ENCODE measurements around the gene METTL27. TPM values are rescaled to one million over a fixed set of nuclear protein-coding genes. Genes with fewer than 3 reads are reported as not detected.
A peak's percentile ranks its signal among the peaks of the same experiment; 100 is the strongest.
"Not testable (repeated sequence)": the region's sequence is repeated elsewhere in the genome, so short reads cannot be mapped to it uniquely, and the experiment has no call there.

METTL27 gene, protein sequence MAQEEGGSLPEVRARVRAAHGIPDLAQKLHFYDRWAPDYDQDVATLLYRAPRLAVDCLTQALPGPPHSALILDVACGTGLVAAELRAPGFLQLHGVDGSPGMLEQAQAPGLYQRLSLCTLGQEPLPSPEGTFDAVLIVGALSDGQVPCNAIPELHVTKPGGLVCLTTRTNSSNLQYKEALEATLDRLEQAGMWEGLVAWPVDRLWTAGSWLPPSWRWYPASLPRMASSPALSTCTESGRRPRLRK
- 1 to 10 TPM in 1 of 2 donors, under 1 TPM in 1; 0.45 to 1.1 TPM for polyA plus RNA-seq

DNA sequence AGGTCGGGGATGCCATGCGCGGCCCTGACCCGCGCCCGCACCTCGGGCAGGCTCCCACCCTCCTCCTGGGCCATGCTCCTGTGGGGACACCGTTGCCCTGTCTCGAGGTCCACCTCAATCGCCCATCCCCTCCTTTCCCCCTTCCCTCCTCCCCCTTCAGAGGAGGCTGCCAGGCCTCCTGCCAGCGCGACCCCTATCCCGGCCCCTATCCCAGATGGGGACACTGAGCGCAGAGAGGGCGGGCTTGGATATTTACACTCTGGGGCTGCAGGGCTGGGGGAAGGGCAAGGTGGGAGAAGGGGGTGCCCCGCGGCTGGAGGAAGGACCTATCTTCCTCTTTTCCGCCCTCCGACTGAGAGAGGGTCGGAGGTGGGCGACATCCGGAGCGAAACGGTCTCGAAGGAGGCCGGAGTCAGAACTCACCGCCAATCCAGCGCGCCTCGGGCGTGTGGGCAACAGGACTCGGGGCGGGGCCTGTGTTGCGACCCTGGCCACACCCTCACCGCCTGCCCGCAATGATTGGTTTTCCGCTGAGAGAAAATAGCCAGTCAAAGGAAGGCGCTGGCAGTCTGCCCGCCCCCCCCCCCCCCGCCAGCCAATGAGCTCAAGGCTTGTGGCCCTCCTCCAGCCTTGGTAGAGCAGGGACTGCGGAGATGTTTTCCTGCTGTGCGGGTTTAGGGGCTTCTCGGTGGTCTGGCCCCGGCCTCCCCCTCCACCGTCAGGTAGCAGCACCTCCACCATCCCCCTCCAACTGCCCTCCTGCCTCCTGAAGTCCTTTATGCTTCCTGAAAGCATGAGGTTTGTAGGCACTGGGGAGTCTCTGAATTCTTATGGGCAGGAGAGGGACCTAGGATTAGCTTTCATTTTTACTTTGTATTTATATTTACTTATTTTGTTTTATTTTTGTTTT, at the start of gene METTL27:
Gene METTL27, minus strand, starts transcription at position 450 of the 910 bp plus-strand sequence. Its CDS starts 376 bp downstream, at position 74.
- peak within 1 kb of the TSS; percentile 46 to 68 for H3K4me3 ChIP-seq (ENCODE audit: low read depth in 1 of 2, low read length in 2 of 2)
- no peaks in the 10 kb centered on the region for H3K36me3 ChIP-seq (ENCODE audit: control insufficient read depth in 2 of 2, insufficient read depth in 2 of 2, low read length in 1 of 2)
- no peaks in the 10 kb centered on the region for H3K9me3 ChIP-seq (ENCODE audit: control insufficient read depth in 2 of 2, insufficient read depth in 1 of 2, low read depth in 1 of 2, low read length in 1 of 2)
- H3K27me3 ChIP-seq (ENCODE audit: control insufficient read depth in 1 of 2, insufficient read depth in 2 of 2, low read length in 2 of 2) = no peaks in the 10 kb centered on the region
- peak within 1 kb of the TSS; percentile 73 for H3K27ac ChIP-seq (ENCODE audit: low read depth in 2 of 2, low read length in 1 of 2)
- peaks cover 0 to 13% of the 10 kb centered on the region in 2 donors for H3K4me1 ChIP-seq (ENCODE audit: control insufficient read depth in 2 of 2, insufficient read depth in 2 of 2, low read length in 1 of 2)
- 2 to 4% methylated on average over 30 to 44 of the region's 45 CpGs for WGBS, 2 donors

DNA sequence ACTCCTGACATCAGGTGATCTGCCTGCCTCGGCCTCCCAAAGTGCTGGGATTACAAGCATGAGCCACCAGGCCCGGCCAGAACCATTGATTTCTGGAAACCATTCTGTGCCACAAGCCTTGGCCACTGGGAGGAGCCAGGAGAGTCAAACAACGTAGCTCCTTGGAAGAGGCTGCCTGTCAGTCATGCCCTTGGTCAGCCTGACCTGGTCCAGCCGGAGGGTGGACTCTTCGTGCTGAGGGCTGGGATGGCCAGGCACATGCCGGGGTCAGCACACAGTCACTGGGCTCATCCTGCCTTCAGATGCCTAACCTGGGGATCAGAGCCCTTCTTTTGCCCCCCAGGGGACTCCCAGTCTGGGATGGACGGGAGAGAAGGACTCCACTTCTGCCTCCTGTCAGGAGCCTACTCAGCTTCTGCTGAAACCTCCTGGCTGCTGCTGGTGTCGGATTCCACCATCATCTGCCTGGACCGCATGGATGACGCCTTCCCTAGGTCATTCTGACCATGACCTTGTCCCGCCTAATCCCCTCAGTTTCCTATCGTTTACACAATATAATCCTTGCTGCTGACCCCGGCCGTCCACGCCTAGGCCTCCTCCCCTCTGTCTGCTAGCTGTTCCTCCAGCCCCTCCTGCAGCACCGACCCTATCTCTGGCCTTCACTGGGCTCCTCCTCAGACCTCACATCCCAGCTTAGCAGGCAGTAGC, 49.0 kb upstream of the METTL27 start:
- Histone ChIP-seq H3K27ac (ENCODE audit: low read depth in 2 of 2, low read length in 1 of 2) (peak overlapping the region in 1 of 2 donors; percentile 42), H3K36me3 (ENCODE audit: control insufficient read depth in 2 of 2, insufficient read depth in 2 of 2, low read length in 1 of 2) (no peaks in the 10 kb centered on the region), H3K27me3 (ENCODE audit: control insufficient read depth in 1 of 2, insufficient read depth in 2 of 2, low read length in 2 of 2) (no peaks in the 10 kb centered on the region), H3K9me3 (ENCODE audit: control insufficient read depth in 2 of 2, insufficient read depth in 1 of 2, low read depth in 1 of 2, low read length in 1 of 2) (no peaks in the 10 kb centered on the region), H3K4me3 (ENCODE audit: low read depth in 1 of 2, low read length in 2 of 2) (no peak overlapping the region), H3K4me1 (ENCODE audit: control insufficient read depth in 2 of 2, insufficient read depth in 2 of 2, low read length in 1 of 2) (peaks cover 12 to 18% of the 10 kb centered on the region in 2 donors)
- 77 to 78% methylated on average over 16 of the region's 16 CpGs for WGBS, 2 donors

DNA sequence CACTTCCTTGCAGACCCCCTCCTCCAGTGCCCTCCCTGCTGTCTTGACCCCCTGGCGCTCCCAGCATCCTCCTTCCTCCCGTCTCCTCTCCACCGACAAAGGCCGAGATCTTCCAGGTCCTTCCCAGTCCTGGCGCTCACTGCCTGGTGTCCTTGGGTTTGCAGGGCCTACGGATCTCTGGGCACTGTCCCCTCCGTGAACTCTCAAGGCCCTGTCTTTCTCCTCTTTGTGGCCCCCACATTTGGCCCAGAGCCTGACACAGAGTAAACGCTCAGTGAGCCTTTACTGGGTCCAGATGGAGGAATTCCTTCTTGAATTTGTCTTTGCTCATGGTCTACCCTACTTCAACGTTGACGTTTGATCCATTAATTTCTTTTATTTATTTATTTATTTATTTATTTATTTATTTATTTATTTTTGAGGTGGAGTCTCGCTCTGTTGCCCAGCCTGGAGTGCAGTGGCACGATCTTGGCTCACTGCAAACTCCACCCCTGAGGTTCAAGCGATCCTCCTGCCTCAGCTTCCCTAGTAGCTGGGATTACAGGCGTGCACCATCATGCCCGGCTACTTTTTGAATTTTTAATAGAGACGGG, 48.3 kb upstream of the METTL27 start:
- peaks cover 12 to 20% of the 10 kb centered on the region in 2 donors for H3K4me1 ChIP-seq (ENCODE audit: control insufficient read depth in 2 of 2, insufficient read depth in 2 of 2, low read length in 1 of 2)
- no peaks in the 10 kb centered on the region for H3K36me3 ChIP-seq (ENCODE audit: control insufficient read depth in 2 of 2, insufficient read depth in 2 of 2, low read length in 1 of 2)
- H3K4me3 ChIP-seq (ENCODE audit: low read depth in 1 of 2, low read length in 2 of 2) = no peak overlapping the region
- no peak overlapping the region for H3K27ac ChIP-seq (ENCODE audit: low read depth in 2 of 2, low read length in 1 of 2)
- no peaks in the 10 kb centered on the region for H3K9me3 ChIP-seq (ENCODE audit: control insufficient read depth in 2 of 2, insufficient read depth in 1 of 2, low read depth in 1 of 2, low read length in 1 of 2)
- no peaks in the 10 kb centered on the region for H3K27me3 ChIP-seq (ENCODE audit: control insufficient read depth in 1 of 2, insufficient read depth in 2 of 2, low read length in 2 of 2)
- WGBS, 2 donors = 89 to 91% methylated on average over 16 of the region's 16 CpGs

DNA sequence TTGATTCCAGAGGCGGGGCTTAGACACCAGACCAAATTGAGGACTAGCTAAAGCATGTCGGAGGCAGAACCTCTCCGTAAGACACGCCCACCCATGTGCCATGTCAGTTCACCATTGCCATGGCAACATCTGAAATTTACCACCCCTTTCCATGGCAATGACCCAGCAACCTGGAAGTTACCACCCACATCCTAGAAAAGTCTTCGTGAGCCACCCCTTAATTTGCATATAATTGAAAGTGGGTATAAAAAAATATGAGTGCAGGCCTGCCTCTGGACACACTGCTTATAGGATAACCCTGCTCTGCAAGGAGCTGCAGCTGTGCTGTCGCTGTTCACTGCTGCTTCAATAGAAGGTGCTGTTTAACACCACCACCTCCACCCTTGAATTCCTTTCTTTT, 46.6 kb upstream of the METTL27 start:
- H3K27me3 ChIP-seq (ENCODE audit: control insufficient read depth in 1 of 2, insufficient read depth in 2 of 2, low read length in 2 of 2) = no peaks in the 10 kb centered on the region
- H3K4me3 ChIP-seq (ENCODE audit: low read depth in 1 of 2, low read length in 2 of 2) = no peak overlapping the region
- H3K4me1 ChIP-seq (ENCODE audit: control insufficient read depth in 2 of 2, insufficient read depth in 2 of 2, low read length in 1 of 2) = peaks cover 12 to 20% of the 10 kb centered on the region in 2 donors
- H3K9me3 ChIP-seq (ENCODE audit: control insufficient read depth in 2 of 2, insufficient read depth in 1 of 2, low read depth in 1 of 2, low read length in 1 of 2) = no peaks in the 10 kb centered on the region
- no peaks in the 10 kb centered on the region for H3K36me3 ChIP-seq (ENCODE audit: control insufficient read depth in 2 of 2, insufficient read depth in 2 of 2, low read length in 1 of 2)
- H3K27ac ChIP-seq (ENCODE audit: low read depth in 2 of 2, low read length in 1 of 2) = no peak overlapping the region
- WGBS, 2 donors = 84 to 88% methylated on average over 6 of the region's 6 CpGs

DNA sequence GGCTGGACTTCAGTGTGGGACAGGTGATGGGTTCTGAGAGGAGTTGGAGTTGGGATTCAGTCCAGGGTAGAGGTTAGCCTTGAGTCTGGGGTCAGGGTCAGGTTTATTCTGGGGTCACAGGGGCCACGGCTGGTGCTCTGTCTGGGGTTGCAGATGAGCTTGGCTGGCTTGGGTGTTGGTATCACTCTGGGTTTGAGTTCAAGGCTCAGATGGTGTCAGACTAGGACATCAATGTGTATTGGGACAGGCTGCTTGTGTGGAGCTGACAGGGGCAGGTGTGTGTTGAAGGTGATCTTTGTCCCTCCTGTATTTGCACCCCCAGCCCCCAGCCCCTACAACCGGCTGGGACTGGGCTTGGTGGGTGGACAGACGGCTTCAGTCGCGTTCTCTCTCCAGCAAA, 45.4 kb upstream of the METTL27 start:
- Histone ChIP-seq H3K36me3 (ENCODE audit: control insufficient read depth in 2 of 2, insufficient read depth in 2 of 2, low read length in 1 of 2) (no peaks in the 10 kb centered on the region), H3K27me3 (ENCODE audit: control insufficient read depth in 1 of 2, insufficient read depth in 2 of 2, low read length in 2 of 2) (no peaks in the 10 kb centered on the region), H3K9me3 (ENCODE audit: control insufficient read depth in 2 of 2, insufficient read depth in 1 of 2, low read depth in 1 of 2, low read length in 1 of 2) (no peaks in the 10 kb centered on the region), H3K27ac (ENCODE audit: low read depth in 2 of 2, low read length in 1 of 2) (no peak overlapping the region), H3K4me1 (ENCODE audit: control insufficient read depth in 2 of 2, insufficient read depth in 2 of 2, low read length in 1 of 2) (peaks cover 6 to 13% of the 10 kb centered on the region in 2 donors), H3K4me3 (ENCODE audit: low read depth in 1 of 2, low read length in 2 of 2) (no peak overlapping the region)
- 87 to 89% methylated on average over 5 of the region's 5 CpGs for WGBS, 2 donors

DNA sequence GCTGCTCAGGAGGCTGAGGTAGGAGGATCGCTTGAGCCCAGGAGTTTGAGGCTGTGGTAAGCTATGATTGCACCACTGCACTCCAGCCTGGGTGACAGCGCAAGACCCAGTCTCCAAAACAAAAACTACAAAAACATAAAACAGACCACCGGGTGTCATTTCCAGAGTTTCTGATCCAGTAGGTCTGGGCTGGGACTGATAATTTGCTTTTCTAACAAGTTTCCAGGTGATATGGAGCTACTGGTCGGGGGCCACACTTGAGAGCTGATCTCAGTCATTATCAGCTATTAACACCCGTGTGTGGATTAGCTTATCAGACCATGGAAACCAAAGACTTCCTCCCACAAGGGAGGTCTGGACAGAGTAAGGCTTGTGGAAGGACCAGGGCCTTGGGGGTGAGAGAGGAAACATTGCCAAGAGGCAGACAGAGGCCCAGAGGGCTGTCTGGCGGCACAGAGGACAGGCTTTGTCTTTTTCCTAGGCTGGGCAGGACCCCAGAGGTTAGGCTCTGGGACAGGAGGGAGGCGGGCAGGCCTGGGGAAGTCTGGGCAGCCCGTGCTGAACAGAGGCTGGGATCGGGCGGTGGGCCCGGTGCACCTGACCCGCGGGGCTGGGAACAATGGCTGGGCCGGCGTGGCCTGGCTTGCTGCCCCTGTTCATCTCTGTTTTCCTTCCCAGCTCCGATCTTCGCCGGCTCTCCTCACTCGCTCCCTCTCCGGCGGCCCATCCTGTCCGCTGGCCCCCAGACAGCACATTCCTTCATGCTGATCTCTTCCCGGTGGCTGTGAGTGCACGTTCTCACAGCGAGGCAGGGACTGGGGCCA, 43.9 kb upstream of the METTL27 start:
- Histone ChIP-seq H3K27me3 (ENCODE audit: control insufficient read depth in 1 of 2, insufficient read depth in 2 of 2, low read length in 2 of 2) (no peaks in the 10 kb centered on the region), H3K4me1 (ENCODE audit: control insufficient read depth in 2 of 2, insufficient read depth in 2 of 2, low read length in 1 of 2) (peaks cover 6 to 13% of the 10 kb centered on the region in 2 donors), H3K27ac (ENCODE audit: low read depth in 2 of 2, low read length in 1 of 2) (peak overlapping the region; percentile 26 to 73), H3K4me3 (ENCODE audit: low read depth in 1 of 2, low read length in 2 of 2) (no peak overlapping the region), H3K36me3 (ENCODE audit: control insufficient read depth in 2 of 2, insufficient read depth in 2 of 2, low read length in 1 of 2) (no peaks in the 10 kb centered on the region), H3K9me3 (ENCODE audit: control insufficient read depth in 2 of 2, insufficient read depth in 1 of 2, low read depth in 1 of 2, low read length in 1 of 2) (no peaks in the 10 kb centered on the region)
- WGBS, 2 donors = 24 to 35% methylated on average over 24 to 25 of the region's 25 CpGs

DNA sequence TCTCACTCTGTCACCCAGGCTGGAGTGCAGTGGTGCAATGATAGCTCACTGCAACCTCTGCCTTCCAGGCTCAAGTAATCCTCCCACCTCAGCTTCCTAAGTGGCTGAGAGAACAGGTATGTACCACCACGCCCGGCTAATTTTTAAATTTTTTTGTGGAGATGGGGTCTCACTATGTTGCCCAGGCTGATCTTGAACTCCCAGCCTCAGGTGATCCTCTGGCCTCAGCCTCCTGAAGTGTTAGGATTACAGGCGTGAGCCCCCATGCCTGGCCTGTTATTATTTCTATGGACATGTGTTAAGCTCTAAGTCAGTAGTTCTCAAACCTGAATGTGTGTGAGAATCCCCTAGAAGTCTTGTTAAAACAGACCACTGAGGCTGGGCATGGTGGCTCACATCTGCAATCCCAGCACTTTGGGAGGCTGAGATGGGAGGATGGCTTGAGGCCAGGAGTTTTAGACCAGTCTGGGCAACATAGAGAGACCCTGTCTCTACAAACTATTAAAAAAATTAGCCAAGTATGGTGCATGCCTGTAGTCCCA, 43.2 kb upstream of the METTL27 start:
- Histone ChIP-seq H3K27me3 (ENCODE audit: control insufficient read depth in 1 of 2, insufficient read depth in 2 of 2, low read length in 2 of 2) (no peaks in the 10 kb centered on the region), H3K9me3 (ENCODE audit: control insufficient read depth in 2 of 2, insufficient read depth in 1 of 2, low read depth in 1 of 2, low read length in 1 of 2) (no peaks in the 10 kb centered on the region), H3K4me3 (ENCODE audit: low read depth in 1 of 2, low read length in 2 of 2) (no peak overlapping the region), H3K36me3 (ENCODE audit: control insufficient read depth in 2 of 2, insufficient read depth in 2 of 2, low read length in 1 of 2) (no peaks in the 10 kb centered on the region), H3K4me1 (ENCODE audit: control insufficient read depth in 2 of 2, insufficient read depth in 2 of 2, low read length in 1 of 2) (peaks cover 6 to 16% of the 10 kb centered on the region in 2 donors), H3K27ac (ENCODE audit: low read depth in 2 of 2, low read length in 1 of 2) (no peak overlapping the region)
- WGBS, 2 donors = 95 to 96% methylated on average over 3 of the region's 3 CpGs

DNA sequence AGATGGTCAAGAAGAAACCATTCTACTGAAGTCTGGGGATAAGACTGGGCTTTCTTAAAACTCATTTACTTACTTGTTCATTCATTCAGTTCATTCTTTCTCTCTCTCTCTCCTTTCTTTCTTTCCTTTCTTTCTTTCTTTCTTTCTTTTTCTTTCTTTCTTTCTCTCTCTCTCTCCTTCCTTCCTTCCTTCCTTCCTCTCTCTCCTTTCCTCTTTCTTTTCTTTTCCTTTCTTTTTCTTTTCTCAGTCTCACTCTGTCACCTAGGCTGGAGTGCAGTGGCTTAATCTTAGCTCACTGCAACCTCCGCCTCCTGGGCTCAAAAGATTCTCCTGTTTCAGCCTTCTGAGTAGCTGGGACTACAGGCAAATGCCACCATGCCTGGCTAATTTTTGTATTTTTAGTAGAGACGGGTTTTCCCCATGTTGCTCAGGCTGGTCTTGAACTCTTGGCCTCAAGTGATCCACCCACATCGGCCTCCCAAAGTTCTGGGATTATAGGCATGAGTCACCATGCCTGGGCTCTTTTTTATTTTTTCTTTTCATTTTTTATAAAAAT, 42.6 kb upstream of the METTL27 start:
- H3K27me3 ChIP-seq (ENCODE audit: control insufficient read depth in 1 of 2, insufficient read depth in 2 of 2, low read length in 2 of 2); H3K9me3 ChIP-seq (ENCODE audit: control insufficient read depth in 2 of 2, insufficient read depth in 1 of 2, low read depth in 1 of 2, low read length in 1 of 2); H3K36me3 ChIP-seq (ENCODE audit: control insufficient read depth in 2 of 2, insufficient read depth in 2 of 2, low read length in 1 of 2); H3K4me3 ChIP-seq (ENCODE audit: low read depth in 1 of 2, low read length in 2 of 2); H3K27ac ChIP-seq (ENCODE audit: low read depth in 2 of 2, low read length in 1 of 2): not testable (repeated sequence)
- peaks cover 3 to 19% of the 10 kb centered on the region in 2 donors for H3K4me1 ChIP-seq (ENCODE audit: control insufficient read depth in 2 of 2, insufficient read depth in 2 of 2, low read length in 1 of 2)
- 70 to 75% methylated on average over 3 of the region's 3 CpGs for WGBS, 2 donors
